Right atrium auricular region (tissue), 2 donors: ENCODE results near the gene RTN4RL2. TPM values are rescaled to one million over a fixed set of nuclear protein-coding genes. Genes with fewer than 3 reads are reported as not detected.

ENCODE experiments used
- DNase-seq: peaks from one replicate; pipeline ENCODE4 v3.0.0-alpha.2; 2019; ENCODE audit warnings: low spot score
- H3K27ac ChIP-seq, 2 donors: fragments of 200-600 bp; sonication (generic); 1 replicate in 1 of 2; 2 replicates in 1 of 2; pipeline ENCODE4 v1.5.1; 2016 to 2019
- H3K27me3 ChIP-seq, 2 donors: fragments of 200-600 bp; sonication (generic); one replicate each; pipeline versions ENCODE4 v1.5.1 to v1.6.0; 2017 to 2019
- H3K36me3 ChIP-seq: fragments of 200-600 bp; sonication (generic); one replicate; pipeline ENCODE4 v1.5.1; 2016
- H3K4me1 ChIP-seq, 2 donors: fragments of 200-600 bp; sonication (generic); one replicate each; pipeline versions ENCODE4 v1.5.1 to v1.6.0; 2017 to 2019
- H3K4me3 ChIP-seq, 2 donors: fragments of 200-600 bp; sonication (generic); 1 replicate in 1 of 2; 2 replicates in 1 of 2; pipeline ENCODE4 v1.5.1; 2017 to 2019; ENCODE audit warnings: mild to moderate bottlenecking in 1 of 2, moderate library complexity in 1 of 2
- H3K9me3 ChIP-seq, 2 donors: fragments of 200-600 bp; sonication (generic); one replicate each; pipeline ENCODE4 v1.5.1; 2019
- total RNA-seq, 2 donors: library from RNA; depleted of rRNA; stranded (reverse); fragments of >200 nt; gene quantifications; one replicate each; pipeline ENCODE4 v1.1.0, GENCODE V29; 2016
- TF ChIP-seq, protein P1 (sequence below), 2 donors: fragments of 200-600 bp; sonication (generic); IDR thresholded peaks; one replicate each; pipeline ENCODE4 v1.5.1; 2019; ENCODE audit warnings: antibody characterized with exemption in 2 of 2

Gene RTN4RL2
- total RNA-seq, 2 donors from 2014 or later = 0.94 to 1.3 TPM

DNA sequence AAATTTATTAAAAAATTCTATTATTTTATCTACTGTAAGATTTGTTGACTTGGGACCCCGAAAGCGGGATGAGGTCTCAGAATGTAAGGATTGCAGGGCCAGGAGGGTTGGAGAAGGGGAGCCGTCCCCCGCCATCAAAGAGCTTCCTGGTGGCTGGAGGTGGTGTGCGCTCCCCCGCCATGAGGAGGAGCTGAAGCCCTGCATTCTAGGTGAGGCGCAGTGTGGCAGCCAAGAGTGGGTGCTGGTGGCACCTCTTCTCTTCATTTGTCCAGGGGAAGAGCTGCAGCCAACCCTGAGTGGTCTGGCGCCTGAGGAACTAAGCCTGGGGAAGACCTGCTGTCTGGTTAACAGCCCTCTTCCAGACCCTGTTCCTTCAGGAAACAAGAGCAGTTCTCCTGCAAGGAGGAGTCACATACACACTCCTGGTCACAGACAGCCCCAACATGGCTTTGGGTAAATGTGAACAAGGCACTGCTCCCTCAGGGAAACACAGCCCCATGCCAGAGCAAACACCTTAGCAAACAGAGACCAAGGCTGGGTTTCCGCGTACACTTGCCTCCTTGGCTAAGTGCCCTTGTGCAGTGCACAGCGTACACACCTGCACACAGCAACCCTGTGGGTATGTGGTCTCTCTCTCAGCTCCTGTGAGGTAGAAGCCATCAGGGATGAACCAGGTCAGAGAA lies 17.3 kb downstream of the RTN4RL2 start:
- H3K9me3 ChIP-seq = no peaks in the 10 kb centered on the region
- H3K4me1 ChIP-seq = peaks cover 0 to 18% of the 10 kb centered on the region in 2 donors
- H3K36me3 ChIP-seq = no peaks in the 10 kb centered on the region
- H3K4me3 ChIP-seq = no peak overlapping the region
- H3K27me3 ChIP-seq = peaks cover 5 to 7% of the 10 kb centered on the region in 2 donors
- no peak for DNase-seq
- TF ChIP-seq, protein P1, sequence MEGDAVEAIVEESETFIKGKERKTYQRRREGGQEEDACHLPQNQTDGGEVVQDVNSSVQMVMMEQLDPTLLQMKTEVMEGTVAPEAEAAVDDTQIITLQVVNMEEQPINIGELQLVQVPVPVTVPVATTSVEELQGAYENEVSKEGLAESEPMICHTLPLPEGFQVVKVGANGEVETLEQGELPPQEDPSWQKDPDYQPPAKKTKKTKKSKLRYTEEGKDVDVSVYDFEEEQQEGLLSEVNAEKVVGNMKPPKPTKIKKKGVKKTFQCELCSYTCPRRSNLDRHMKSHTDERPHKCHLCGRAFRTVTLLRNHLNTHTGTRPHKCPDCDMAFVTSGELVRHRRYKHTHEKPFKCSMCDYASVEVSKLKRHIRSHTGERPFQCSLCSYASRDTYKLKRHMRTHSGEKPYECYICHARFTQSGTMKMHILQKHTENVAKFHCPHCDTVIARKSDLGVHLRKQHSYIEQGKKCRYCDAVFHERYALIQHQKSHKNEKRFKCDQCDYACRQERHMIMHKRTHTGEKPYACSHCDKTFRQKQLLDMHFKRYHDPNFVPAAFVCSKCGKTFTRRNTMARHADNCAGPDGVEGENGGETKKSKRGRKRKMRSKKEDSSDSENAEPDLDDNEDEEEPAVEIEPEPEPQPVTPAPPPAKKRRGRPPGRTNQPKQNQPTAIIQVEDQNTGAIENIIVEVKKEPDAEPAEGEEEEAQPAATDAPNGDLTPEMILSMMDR (IDR thresholded peaks at IDR 0.05) = no peak
- H3K27ac ChIP-seq = no peak overlapping the region

DNA sequence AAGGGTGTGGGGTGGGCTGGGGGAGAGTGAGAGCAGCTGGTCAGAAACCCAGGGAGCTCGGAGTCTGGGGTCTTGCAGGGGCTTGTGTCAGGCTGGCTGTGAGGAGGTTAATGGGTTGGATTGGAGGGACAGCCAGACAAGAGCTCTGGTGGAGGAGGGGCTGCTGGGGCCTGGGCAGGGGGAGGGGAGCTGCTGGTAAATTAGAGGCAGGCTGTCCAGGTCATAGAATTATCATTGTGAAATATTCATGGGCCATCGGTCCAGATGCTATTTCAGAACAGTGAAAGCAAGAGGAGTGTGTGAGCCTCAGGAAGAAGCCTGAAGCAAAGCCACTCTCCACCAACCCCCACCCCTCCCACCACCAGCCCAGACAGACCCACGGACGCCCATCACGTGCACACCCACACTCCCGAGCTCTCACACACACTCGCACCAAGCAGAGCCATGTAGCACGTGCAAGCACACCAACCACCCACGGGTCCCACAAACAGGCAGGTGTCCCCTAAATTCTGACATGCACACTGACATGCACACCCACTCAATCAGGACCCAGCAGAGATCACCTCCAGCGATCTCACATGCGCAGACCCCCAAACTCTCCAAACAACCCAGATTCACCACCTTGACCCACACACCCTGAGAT lies 18.8 kb downstream of the RTN4RL2 start:
- no peak overlapping the region for H3K27ac ChIP-seq
- H3K27me3 ChIP-seq = peaks cover 7 to 8% of the 10 kb centered on the region in 2 donors
- TF ChIP-seq, protein P1 (IDR thresholded peaks at IDR 0.05) = no peak

DNA sequence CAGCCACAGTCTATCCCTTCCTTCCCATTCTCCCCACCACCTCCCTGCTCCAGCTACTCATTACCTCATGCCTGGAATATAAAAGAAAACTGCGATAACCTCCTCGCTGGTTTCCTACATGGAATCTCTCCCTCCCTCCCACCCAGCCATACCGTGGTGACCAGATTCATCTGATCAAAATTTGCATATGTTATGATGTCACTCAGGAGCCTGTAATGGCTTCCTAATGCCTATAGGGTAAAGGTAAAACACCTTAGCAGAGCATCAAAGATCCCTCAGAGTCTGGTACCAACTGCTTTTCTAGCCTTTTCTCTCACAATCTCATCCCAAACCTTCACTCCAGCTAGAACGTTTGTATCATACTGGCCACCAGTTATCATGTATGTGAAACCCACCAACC lies 19.6 kb downstream of the RTN4RL2 start:
- Histone ChIP-seq H3K9me3 (no peaks in the 10 kb centered on the region), H3K27ac (no peak overlapping the region), H3K4me1 (peaks cover 0 to 28% of the 10 kb centered on the region in 2 donors), H3K27me3 (peaks cover 7 to 8% of the 10 kb centered on the region in 2 donors), H3K36me3 (peaks cover 6% of the 10 kb centered on the region), H3K4me3 (no peak overlapping the region)
- DNase-seq = no peak
- TF ChIP-seq, protein P1 (IDR thresholded peaks at IDR 0.05) = no peak

More for the DNA sequence above, 18.8 kb downstream of the RTN4RL2 start:
- no peak for DNase-seq
- peaks cover 0 to 28% of the 10 kb centered on the region in 2 donors for H3K4me1 ChIP-seq
- no peaks in the 10 kb centered on the region for H3K36me3 ChIP-seq
- H3K9me3 ChIP-seq = no peaks in the 10 kb centered on the region
- no peak overlapping the region for H3K4me3 ChIP-seq

DNA sequence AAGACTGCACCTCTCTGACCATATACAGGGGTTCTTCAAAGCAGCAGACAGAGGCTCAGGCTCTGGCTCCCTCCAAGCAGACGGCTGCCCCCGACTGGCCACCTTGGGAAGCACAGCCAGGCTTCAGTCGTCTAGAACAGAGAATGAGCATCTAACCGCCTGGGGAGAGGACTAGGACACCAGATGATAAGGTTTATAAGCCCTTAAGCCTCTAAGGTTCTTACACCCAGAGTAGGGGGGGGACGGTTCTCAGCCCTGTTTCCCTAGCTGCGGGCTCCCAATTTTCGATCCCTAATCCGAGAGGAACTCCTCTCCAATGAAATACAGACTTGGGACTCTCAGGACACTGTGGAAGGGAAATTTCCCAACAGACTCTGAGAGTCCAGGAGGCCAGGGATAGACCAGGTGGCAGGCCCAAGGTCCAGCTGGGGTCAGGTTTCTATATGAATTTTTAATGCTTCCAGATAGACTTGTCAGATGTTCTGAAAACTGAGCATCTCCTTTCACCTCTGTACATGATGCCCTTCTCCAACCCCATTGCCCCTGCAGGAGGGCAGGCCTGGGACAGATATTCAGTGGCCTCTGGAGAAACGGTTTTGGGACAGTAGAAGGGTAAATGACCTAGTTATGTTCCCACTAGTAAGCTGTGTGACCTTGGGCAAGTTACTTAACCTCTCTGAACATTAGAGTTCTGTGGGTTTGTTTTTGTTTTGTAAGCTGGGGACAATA lies 20.2 kb downstream of the RTN4RL2 start:
- DNase-seq = no peak

DNA sequence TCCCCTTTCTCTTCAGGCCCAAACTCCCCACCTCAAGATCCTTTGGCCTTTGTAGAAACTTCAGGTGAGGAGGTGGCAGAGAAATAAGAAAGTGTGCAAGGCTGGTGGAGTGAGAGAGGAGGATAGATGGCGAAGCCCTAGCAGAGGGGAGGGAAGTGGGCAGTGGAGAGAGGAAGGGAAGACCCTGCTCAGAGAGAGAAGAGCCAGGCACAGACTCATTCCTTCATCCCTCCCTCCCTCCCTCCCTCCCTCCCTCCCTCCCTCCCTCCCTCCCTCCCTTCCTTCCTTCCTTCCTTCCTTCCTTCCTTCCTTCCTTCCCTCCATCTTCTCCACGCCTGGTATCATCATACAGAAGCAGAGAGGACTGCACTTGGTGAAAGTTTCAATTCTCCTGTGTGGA lies 21.0 kb downstream of the RTN4RL2 start:
- H3K36me3 ChIP-seq = peaks cover 19% of the 10 kb centered on the region
- H3K27ac ChIP-seq = no peak overlapping the region
- H3K9me3 ChIP-seq = no peaks in the 10 kb centered on the region
- peaks cover 7 to 8% of the 10 kb centered on the region in 2 donors for H3K27me3 ChIP-seq
- peaks cover 0 to 21% of the 10 kb centered on the region in 2 donors for H3K4me1 ChIP-seq
- TF ChIP-seq, protein P1 (IDR thresholded peaks at IDR 0.05) = no peak
- no peak overlapping the region for H3K4me3 ChIP-seq
- no peak for DNase-seq

More for the DNA sequence above, 20.2 kb downstream of the RTN4RL2 start:
- Histone ChIP-seq H3K4me1 (peaks cover 0 to 28% of the 10 kb centered on the region in 2 donors), H3K27ac (no peak overlapping the region), H3K36me3 (peaks cover 12% of the 10 kb centered on the region), H3K27me3 (peaks cover 7 to 8% of the 10 kb centered on the region in 2 donors), H3K4me3 (no peak overlapping the region), H3K9me3 (no peaks in the 10 kb centered on the region)
- TF ChIP-seq, protein P1 (IDR thresholded peaks at IDR 0.05) = peak; percentile 71
